AG09309 (cell line): Measurements from ENCODE around the gene DLGAP1.

Source experiments
- DNase-seq: peaks from one replicate; pipeline ENCODE4 v3.0.0-alpha.2; 2010; ENCODE audit warnings: low read depth
- H3K4me3 ChIP-seq: 2 replicates; pipeline ENCODE4 v1.5.1; 2011; ENCODE audit warnings: mild to moderate bottlenecking, low read depth, low read length, moderate library complexity; ENCODE audit not compliant: control insufficient read depth
- CTCF ChIP-seq: IDR thresholded peaks from 2 replicates; pipeline ENCODE4 v1.5.1; 2011; ENCODE audit warnings: mild to moderate bottlenecking, low read depth, low read length, inconsistent platforms; ENCODE audit not compliant: insufficient read depth, control insufficient read depth; ENCODE audit errors: missing control alignments

DLGAP1 gene

GRCh38 chr18:3722649-3723433 lies 732.3 kb downstream of the DLGAP1 start:
- DNase-seq = no peak
- no peak for TF ChIP-seq CTCF
- H3K4me3 ChIP-seq = no peak overlapping the region

DNA sequence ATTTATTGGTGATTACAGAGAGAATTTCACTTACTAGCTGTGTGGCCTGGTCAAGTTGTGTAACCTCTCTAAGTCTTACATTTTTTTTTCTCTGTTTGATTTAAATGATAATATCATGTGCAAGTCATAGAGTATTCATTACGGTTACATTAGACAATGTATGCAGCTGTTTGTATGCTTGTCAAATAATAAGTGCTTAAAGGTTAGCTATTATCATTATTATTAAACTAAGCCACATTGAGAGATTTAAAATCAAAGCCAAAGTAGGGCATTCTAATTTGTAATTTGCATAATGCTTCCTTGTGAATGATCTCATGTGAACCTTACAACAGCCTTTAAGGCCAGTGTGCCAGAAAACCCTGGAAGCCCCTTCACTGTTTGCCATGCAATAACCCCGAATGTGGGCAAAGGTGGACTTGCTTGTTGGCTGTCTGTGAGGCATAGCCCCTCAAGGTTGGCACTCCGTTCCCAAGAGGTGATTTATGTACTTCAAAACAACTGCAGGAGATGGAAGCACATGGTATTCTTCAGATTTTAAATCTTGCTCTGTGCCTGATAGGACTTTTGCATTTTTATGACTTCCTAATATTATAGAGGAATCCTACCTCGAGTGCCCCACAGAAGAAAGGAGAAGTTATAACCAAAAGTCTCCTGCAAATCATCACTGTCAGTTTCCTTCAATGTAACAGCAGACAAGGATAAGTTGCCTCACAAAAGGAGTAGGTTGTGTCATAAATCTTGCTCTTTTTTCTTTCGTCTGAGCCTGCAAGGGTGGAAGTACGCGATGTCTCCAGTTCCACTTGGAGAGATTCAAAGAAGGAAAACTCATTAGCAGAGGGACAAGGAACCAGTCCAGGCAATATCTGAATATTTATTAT lies 733.1 kb downstream of the DLGAP1 start:
- DNase-seq = no peak
- H3K4me3 ChIP-seq = no peak overlapping the region

GRCh38 chr18:3720818-3721545 lies 734.1 kb downstream of the DLGAP1 start:
- no peak for DNase-seq
- TF ChIP-seq CTCF = no peak
- no peak overlapping the region for H3K4me3 ChIP-seq

More for the DNA sequence above, 733.1 kb downstream of the DLGAP1 start:
- no peak for TF ChIP-seq CTCF

DNA sequence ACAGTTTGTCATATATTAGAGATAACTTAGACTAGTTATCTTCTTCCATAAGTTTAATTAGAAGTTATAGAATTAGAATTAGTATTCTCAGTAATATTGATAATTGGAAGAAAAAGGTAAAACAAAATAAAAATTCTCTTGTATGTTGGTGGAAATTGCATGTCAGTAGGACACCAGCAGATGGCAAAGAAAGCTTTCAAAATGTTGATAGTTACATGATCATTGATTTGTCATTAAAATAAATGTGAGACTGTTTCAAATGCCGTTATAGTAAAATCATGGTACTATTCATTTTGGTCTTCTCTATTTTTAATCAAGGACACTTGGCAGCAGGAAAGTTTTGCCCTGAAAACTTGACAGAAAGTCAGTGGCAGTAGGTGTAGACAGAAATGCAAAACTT lies 734.9 kb downstream of the DLGAP1 start:
- no peak for TF ChIP-seq CTCF
- H3K4me3 ChIP-seq = no peak overlapping the region
- no peak for DNase-seq

- no peak for TF ChIP-seq CTCF
- H3K4me3 ChIP-seq = no peak overlapping the region
These were observed 737.6 kb downstream of the DLGAP1 start for GRCh38 chr18:3717376-3718025.

More at GRCh38 chr18:3717376-3718025, 737.6 kb downstream of the DLGAP1 start:
- DNase-seq = no peak
